Measurements from ENCODE around the gene PLEKHH1. TPM values are rescaled to one million over a fixed set of nuclear protein-coding genes. Genes with fewer than 3 reads are reported as not detected.
A peak's percentile ranks its signal among the peaks of the same experiment; 100 is the strongest.
"Not testable (repeated sequence)": the region's sequence is repeated elsewhere in the genome, so short reads cannot be mapped to it uniquely, and the experiment has no call there.

Gene PLEKHH1
- total RNA-seq, 1 experiment from 2014 or later = 32.4 TPM

GRCh38 chr14:67620217-67620785, 87.2 kb downstream of the PLEKHH1 start:
- intact Hi-C loops (cut with micrococcal nuclease; ENCODE audit: unreplicated experiment) = no loop called here
- BruUV-seq (replicated peaks) = TSS peak; percentile 49
- ChIA-PET POLR2A (interaction anchor here (0.5 to 1.7 kb wide), 7 partner anchors 20 to 236 kb away, joined by 4 to 10 read pairs (median 4); partner anchors contain the start of genes PIGH and RDH11), CTCF (interaction anchor here (0.7 to 3.0 kb wide), 6 partner anchors 16 to 84 kb away, joined by 3 to 47 read pairs (median 6); partner anchors contain the start of gene PIGH)
- Histone ChIP-seq H3K27me3 (replicated peaks; ENCODE audit: control insufficient read depth, insufficient read depth, low read length) (no peaks in the 10 kb centered on the region), H3K4me3 (ENCODE audit: low read depth, low read length) (peak overlapping the region; percentile 63), H3K9me3 (no peaks in the 10 kb centered on the region), H3K4me1 (peaks cover 5% of the 10 kb centered on the region; the same call in 1 of the 2 replicates), H3K36me3 (ENCODE audit: control insufficient read depth, insufficient read depth, low read length) (no peaks in the 10 kb centered on the region)
- H3K4me3 Mint-ChIP-seq (ENCODE audit: unreplicated experiment) = peak overlapping the region; percentile 90
- no peak for TF ChIP-seq CTCF (IDR thresholded peaks at IDR 0.05; ENCODE audit: insufficient read depth in 1 of 2, low read depth in 1 of 2, low read length in 1 of 2, severe bottlenecking in 1 of 2, unreplicated experiment in 1 of 2)
- H3K27me3 Mint-ChIP-seq (ENCODE audit: insufficient read depth, unreplicated experiment) = peaks cover 2% of the 10 kb centered on the region
- peaks cover 14% of the 10 kb centered on the region for H3K36me3 Mint-ChIP-seq (ENCODE audit: insufficient read depth, unreplicated experiment)
- peak overlapping the region; percentile 97 for H3K27ac Mint-ChIP-seq (ENCODE audit: unreplicated experiment)
- no peaks in the 10 kb centered on the region for H3K9me3 Mint-ChIP-seq (ENCODE audit: unreplicated experiment)
- H3K4me1 Mint-ChIP-seq (ENCODE audit: low read depth, unreplicated experiment) = peaks cover 16% of the 10 kb centered on the region
- peak; percentile 27 to 41 for DNase-seq

GRCh38 chr14:67622675-67623074, 89.6 kb downstream of the PLEKHH1 start:
- Histone ChIP-seq H3K4me3 (ENCODE audit: low read depth, low read length) (no peak overlapping the region), H3K9me3 (no peaks in the 10 kb centered on the region), H3K4me1 (peaks cover 5% of the 10 kb centered on the region; the same call in 1 of the 2 replicates), H3K27me3 (replicated peaks; ENCODE audit: control insufficient read depth, insufficient read depth, low read length) (no peaks in the 10 kb centered on the region), H3K36me3 (ENCODE audit: control insufficient read depth, insufficient read depth, low read length) (no peaks in the 10 kb centered on the region)
- CTCF ChIA-PET = interaction anchor here (0.6 to 0.7 kb wide), 2 partner anchors 44 to 228 kb away, joined by 3 read pairs; no protein-coding TSS in a partner anchor
- intact Hi-C loops (cut with micrococcal nuclease; ENCODE audit: unreplicated experiment) = no loop called here
- Mint-ChIP-seq H3K36me3 (ENCODE audit: insufficient read depth, unreplicated experiment) (peaks cover 14% of the 10 kb centered on the region), H3K4me1 (ENCODE audit: low read depth, unreplicated experiment) (peaks cover 16% of the 10 kb centered on the region), H3K27me3 (ENCODE audit: insufficient read depth, unreplicated experiment) (no peaks in the 10 kb centered on the region), H3K27ac (ENCODE audit: unreplicated experiment) (no peak overlapping the region), H3K4me3 (ENCODE audit: unreplicated experiment) (no peak overlapping the region), H3K9me3 (ENCODE audit: unreplicated experiment) (no peaks in the 10 kb centered on the region)
- POLR2A ChIA-PET = interaction anchor here (0.8 kb wide), 1 partner anchor 23 kb away, joined by 3 read pairs; the partner anchor contains the start of gene PIGH
- TSS peak; percentile 6 for BruUV-seq (replicated peaks)
- peak in 1 of 2 experiments; percentile 10 for DNase-seq
- no peak for TF ChIP-seq CTCF (IDR thresholded peaks at IDR 0.05; ENCODE audit: insufficient read depth in 1 of 2, low read depth in 1 of 2, low read length in 1 of 2, severe bottlenecking in 1 of 2, unreplicated experiment in 1 of 2)

GRCh38 chr14:67623114-67623513, 90.0 kb downstream of the PLEKHH1 start:
- intact Hi-C loops (cut with micrococcal nuclease; ENCODE audit: unreplicated experiment) = no loop called here
- CTCF ChIA-PET = interaction anchor here (0.7 kb wide), 1 partner anchor 44 kb away, joined by 3 read pairs; no protein-coding TSS in a partner anchor
- Histone ChIP-seq H3K4me3 (ENCODE audit: low read depth, low read length) (no peak overlapping the region), H3K9me3 (no peaks in the 10 kb centered on the region), H3K4me1 (peaks cover 5% of the 10 kb centered on the region; the same call in 1 of the 2 replicates), H3K36me3 (ENCODE audit: control insufficient read depth, insufficient read depth, low read length) (no peaks in the 10 kb centered on the region), H3K27me3 (replicated peaks; ENCODE audit: control insufficient read depth, insufficient read depth, low read length) (no peaks in the 10 kb centered on the region)
- no TSS peak for BruUV-seq (replicated peaks)
- Mint-ChIP-seq H3K4me1 (ENCODE audit: low read depth, unreplicated experiment) (peaks cover 16% of the 10 kb centered on the region), H3K9me3 (ENCODE audit: unreplicated experiment) (no peaks in the 10 kb centered on the region), H3K36me3 (ENCODE audit: insufficient read depth, unreplicated experiment) (peaks cover 14% of the 10 kb centered on the region), H3K27ac (ENCODE audit: unreplicated experiment) (no peak overlapping the region), H3K27me3 (ENCODE audit: insufficient read depth, unreplicated experiment) (no peaks in the 10 kb centered on the region), H3K4me3 (ENCODE audit: unreplicated experiment) (no peak overlapping the region)
- TF ChIP-seq CTCF (IDR thresholded peaks at IDR 0.05; ENCODE audit: insufficient read depth in 1 of 2, low read depth in 1 of 2, low read length in 1 of 2, severe bottlenecking in 1 of 2, unreplicated experiment in 1 of 2) = no peak
- no peak for DNase-seq
- POLR2A ChIA-PET = interaction anchor here (0.8 kb wide), 1 partner anchor 23 kb away, joined by 3 read pairs; the partner anchor contains the start of gene PIGH

- H3K27me3 Mint-ChIP-seq (ENCODE audit: insufficient read depth, unreplicated experiment); H3K9me3 ChIP-seq; H3K4me1 Mint-ChIP-seq (ENCODE audit: low read depth, unreplicated experiment); BruUV-seq (replicated peaks); H3K4me3 Mint-ChIP-seq (ENCODE audit: unreplicated experiment); H3K27ac Mint-ChIP-seq (ENCODE audit: unreplicated experiment); H3K36me3 Mint-ChIP-seq (ENCODE audit: insufficient read depth, unreplicated experiment); POLR2A ChIA-PET; H3K4me3 ChIP-seq (ENCODE audit: low read depth, low read length); H3K27me3 ChIP-seq (replicated peaks; ENCODE audit: control insufficient read depth, insufficient read depth, low read length); DNase-seq; H3K9me3 Mint-ChIP-seq (ENCODE audit: unreplicated experiment); H3K36me3 ChIP-seq (ENCODE audit: control insufficient read depth, insufficient read depth, low read length); H3K4me1 ChIP-seq; CTCF ChIA-PET; intact Hi-C loops (cut with micrococcal nuclease; ENCODE audit: unreplicated experiment): not testable (repeated sequence)
Measured at GRCh38 chr14:67626131-67626530, 93.0 kb downstream of the PLEKHH1 start.

All from Caco-2 (cell line).